HG02798 (cell line): Measurements from ENCODE around the gene CACTIN.
"Not testable (repeated sequence)": the region's sequence is repeated elsewhere in the genome, so short reads cannot be mapped to it uniquely, and the experiment has no call there.

Experiments
- ATAC-seq: cut with Tn5 transposase; IDR thresholded peaks from one replicate; pipeline ENCODE4 v1.9.1; 2021; ENCODE audit warnings: mild to moderate bottlenecking; ENCODE audit not compliant: unreplicated experiment, poor library complexity

CACTIN gene

DNA sequence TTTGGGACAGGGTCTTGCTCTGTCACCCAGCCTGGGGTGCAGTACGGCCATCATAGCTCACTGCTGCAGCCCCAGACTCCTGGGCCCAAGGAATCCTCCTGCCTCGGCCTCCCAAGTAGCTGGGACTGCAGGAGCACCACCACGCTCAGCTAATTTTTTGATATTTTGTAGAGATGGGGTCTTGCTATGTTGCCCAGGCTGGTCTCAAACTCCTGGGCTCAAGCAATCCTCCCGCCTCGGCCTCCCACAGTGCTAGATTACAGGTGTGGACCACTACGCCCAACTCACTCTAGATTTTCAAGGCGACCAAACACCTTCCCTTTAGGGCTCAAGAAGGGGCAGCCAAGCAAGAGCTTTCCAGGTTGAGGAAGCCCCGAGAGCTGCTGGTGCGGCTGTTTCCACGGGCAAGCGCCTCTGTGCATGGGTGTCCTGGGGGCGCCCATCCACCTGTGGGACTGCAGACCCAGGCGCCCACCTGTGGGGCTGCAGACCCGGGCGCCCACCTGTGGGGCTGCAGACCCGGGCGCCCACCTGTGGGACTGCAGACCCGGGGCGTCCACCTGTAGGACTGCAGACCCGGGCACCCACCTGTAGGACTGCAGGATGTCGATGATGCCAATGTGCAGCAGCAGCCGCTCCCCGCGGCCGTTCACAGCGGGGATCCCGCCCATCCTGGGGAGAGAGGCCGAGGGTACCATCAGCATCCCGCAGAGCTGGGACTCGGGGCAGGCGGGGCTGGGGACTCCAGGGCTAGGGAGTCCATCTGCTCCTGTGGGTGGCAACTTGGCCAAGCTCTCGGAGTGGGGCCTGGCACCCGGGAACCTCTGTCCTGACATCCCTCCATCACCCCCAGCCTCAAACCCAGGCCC is 21.7 kb upstream of the CACTIN start:
- ATAC-seq, result no peak

DNA sequence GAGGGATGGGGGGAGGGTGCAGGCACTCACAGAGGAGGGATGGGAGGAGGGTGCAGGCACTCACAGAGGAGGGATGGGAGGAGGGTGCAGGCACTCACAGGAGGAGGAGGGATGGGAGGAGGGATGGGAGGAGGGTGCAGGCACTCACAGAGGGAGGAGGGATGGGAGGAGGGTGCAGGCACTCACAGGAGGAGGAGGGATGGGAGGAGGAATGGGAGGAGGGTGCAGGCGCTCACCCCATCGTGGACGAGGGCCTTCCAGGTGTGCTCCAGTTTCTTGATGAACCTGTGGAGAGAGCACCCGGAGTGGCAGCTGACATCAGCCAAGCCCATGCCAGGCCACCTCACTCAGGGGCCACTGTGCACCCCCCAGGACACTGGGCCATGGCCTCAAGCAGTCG is 20.5 kb upstream of the CACTIN start:
- not testable (repeated sequence) for ATAC-seq

DNA sequence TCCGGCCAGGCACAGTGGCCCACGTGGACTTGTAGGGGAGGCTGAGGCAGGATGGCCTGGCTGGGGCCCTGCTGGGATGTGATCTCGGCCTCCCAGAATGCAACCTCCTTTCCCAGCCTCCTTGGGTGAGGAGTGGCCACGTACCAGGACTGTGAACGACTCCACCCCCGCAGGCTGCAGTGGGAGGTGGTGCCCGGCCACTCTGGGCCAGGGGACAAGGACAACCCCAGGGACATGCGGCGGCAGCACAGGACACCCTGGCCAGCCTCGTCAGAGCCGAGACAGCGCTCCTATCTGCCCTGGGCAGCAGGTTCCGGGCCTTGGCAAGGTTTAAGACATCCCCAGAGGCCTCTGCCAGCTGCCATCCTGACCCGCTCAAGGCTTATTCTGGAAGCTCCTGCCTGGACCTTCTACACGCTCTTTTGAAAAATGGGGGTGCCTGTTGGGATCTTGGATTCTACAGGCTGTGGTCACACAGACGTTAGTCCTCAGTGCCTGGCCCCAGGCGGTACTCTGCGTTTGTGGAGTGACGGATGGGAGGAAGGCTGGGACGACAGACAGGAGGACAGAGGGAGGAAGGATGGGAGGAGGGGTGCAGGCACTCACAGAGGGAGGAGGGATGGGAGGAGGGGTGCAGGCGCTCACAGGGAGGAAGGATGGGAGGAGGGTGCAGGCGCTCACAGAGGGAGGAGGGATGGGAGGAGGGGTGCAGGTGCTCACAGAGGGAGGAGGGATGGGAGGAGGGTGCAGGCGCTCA is 19.9 kb upstream of the CACTIN start:
- no peak for ATAC-seq

DNA sequence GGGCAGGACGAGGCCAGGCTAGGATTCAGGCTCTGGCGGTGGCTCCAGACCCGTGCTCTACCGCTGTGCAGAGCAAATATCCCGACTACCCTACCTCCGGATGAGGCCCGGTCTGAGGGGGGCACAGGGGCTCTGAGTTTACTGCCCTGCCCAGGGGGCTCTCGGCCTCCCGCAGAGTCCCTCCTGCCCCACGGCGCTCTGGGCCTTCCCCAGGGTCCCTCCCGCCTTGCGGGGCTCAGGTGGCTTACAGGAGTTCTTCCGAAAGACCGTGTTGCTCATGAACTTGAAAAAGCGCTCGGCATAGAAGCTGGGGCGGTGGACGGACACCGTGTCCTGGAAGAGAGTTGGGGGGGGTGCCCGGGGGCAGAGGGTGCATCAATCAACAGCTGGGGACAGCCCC is 19.1 kb upstream of the CACTIN start:
- no peak for ATAC-seq

DNA sequence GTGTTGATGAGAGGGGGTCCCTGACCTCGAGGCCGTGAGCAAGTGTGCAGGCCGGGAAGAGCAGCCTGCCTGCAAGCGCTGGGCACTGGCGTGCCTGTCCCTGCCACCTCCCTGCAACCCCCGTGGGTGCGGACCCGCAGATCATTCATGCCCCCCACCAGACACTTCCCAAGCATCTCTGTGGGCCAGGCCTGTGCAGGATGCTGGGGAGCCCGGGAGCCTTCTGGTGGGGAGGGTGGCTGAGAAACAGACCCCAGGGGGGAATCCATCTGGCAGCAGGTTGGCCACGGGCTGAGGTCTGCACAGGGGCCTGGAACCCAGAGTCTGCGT is 18.4 kb upstream of the CACTIN start:
- no peak for ATAC-seq

DNA sequence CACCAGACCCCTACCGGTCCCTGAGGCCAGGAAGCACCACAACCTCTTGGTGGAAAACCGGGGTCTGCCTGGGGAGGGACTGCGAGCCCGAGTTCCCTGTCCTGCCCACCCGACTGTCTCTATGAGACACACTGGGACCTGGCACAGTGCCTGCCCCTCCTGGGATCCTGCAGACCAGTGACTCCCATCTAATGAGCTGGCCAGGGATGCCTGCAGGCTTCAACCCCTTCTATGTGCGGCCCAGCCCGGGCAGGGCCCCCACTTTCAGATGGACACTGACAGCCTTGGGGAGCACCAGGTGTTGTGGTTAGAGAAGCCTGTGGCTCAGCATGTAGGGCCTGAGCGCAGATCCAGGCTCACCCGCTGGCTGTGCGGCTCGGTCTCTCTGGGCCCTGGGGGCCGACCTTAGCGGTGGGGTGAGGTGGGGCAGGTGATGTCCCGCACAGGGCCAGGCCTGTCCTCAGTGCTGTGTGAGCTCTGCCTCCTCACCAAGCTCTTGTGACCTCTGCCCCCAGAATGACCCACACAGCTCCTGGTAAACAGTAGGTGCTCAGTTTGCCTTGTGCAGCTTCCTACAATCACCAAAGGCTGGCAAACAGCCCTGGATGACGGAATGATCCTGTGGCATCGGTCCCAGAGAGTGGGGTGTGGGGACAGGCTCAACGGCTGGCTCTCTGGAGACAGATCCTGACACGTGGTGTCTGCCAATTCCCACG is 17.9 kb upstream of the CACTIN start:
- no peak for ATAC-seq

DNA sequence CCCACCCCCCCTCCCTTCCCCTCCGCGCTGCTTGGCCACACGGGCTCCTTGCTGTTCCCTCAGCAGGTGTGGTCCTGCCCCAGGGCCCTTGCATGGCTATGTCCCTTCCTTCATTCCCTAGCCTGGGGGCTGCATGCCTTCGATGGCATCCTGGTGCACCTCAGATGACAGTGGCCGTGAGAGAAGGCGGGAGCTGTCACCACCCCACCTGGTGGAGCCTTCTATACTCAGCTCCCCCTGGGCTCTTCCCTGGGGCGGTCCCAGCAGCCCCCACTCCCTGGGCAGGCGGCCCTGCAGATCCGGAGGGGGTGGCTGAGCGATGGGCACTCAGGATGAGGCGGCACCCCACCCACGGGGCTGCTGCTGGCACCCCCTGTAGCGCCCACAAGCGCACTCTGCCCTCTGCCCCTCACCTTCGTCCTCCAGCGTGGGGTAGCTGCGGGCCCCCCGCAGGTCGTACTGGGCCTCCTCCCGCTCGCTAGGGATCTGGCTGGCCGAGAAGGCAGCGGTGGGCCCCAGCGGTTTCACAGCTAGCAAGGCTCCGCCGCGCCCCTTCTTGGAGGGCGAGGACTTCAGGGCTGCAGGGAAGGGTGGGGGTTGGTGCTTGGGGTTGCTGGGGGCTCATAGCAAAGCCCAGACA is 17.2 kb upstream of the CACTIN start:
- ATAC-seq, result no peak

DNA sequence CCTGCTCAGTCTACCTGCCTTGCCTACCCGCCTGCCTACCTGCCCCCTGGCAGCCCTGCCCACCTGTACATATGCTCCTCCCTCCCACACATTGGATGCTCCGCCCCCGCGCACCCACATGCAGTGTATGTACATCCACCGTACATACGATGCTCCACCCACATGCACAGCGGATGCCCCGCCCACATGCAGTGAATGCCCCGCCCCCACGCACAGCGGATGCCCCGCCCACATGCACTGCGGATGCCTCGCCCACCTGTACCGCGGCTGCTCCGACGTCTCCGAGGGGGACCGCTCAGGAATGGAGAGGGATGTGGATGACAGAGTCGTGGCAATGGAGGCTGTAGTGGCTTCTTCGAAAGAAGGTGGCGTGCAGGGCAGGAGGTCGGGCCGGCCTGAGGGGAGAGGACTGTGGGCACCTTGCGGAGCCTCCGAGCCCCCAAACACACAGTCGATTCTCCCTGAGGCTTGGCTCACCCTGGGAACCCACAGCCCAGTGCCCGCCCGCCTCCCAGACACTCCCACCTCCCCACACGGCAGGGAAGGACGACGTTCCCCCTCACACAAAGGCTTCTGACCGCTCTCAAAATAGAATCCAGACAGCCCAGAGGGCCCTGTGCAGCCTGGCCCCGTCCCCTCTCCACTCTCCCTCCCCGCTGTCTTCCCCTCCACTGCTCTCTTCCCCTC is 16.5 kb upstream of the CACTIN start:
- ATAC-seq, result no peak

DNA sequence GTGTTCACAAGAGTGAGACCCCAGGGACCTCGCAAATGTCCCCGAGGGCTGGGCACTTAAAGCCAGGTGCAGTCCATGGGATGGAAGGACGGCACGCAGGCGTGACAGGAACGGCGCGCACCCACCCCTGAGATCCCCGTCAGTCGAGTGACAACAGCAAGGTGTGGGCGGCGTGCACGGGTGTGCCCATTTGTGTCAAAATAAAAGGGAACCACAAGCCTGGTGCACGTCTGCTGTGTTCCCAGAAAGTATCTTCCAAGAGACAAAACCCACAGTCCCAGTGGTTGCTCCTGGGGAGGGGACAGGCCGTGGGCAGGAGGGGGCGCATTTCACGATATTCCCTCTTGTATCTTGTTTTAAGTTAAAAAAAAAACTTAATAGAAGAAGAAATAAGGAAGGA is 15.7 kb upstream of the CACTIN start:
- no peak for ATAC-seq

DNA sequence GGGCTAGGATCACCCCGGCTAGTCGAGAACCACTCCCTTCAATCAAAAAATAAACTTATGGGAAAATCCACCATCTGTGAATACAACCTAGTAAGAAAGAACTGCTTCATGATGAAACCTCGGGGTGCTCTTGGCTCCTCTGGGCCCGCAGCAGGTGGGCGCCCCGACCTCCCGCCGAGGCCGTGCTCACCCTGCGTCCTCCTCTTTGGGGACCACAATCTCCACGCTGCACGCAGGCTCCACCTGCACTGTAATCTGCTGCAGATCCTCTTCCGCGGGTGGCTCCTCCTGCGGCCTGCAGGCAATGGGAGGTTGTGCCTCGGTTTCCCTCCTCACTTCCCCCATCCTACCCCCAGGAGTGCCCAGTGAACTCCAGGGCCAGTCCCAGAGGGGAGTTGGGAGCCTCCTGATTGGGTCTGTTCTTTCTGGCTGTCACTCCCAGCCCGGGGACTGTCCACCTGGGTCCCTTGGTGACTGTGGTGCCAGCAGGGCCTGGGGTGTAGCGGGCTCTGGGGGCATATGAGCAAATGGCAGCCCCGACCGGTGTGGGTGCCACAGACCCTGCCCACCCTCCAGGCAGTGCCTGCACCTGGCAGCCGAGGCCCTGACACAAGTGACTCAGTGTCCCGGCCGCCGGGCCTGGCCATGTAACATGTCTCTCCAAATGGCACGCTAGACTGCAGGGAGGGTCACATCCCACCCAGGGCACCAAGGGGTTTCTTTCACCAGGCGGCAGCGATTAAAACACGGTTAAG is 15.1 kb upstream of the CACTIN start:
- no peak for ATAC-seq

DNA sequence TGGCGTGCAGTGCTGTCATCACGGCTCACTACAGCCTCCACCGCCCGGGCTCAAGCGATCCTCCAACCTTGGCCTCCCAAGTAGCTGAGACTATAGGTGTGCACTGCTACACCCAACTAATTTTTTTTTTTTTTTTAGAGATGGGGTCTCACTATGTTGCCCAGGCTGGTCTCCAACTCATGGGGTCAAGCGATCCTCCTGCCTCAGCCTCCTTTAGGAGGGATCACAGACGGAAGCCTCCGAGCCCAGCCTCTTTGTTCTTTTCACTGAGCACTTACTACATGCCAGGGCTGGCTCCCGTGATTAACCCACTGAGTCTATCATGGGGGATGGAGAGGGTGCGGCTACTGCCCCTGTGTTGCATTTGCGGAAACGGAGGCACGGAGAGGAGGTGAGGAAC is 12.9 kb upstream of the CACTIN start:
- no peak for ATAC-seq

DNA sequence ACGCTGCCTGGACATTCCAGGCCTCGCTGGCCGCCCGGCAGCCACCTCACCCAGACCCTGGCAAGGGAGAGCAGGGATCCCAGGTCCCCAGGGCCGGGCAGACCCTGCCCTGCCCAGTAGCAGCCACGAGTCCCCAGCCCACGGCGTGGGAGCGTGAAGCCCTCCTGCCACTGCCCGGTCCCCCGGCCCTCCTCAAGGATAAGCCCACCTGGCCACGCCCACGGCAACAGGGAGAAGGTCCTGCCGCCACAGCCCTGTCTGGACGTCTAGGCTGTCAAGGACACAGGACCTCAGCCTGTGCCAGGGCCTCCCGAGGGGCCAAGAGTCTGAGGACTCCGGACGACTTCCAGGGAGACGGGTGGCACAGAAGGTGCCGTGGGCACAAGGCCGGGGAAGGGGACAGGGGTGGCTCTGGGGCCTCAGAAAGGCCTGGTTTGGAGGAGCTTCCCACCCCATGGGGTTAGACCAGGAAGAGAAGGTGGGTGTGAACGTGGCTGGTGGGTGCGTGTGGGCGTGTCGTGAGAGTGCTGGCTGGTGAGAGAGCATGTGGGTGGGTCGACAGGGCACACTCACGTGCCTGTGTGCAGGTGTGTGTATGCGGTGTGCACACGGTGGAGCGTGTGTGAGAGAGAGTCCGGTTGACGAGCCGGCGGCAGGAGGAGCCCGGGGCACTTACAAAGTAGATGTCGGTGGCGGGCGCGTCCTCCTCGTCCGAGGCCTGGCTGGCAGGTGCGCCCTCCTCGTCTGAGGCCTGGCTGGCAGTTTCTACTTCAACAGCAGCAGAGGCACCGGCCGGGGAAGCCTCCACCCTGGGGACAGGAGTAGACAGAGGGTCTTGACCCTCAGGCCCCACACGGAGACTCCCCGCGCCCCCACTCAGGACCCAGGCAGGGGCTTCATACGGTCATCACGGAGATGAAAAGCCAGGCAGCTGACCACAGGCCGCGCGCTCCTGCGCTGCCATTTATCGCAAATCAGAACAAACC is 11.9 kb upstream of the CACTIN start:
- ATAC-seq, result no peak

DNA sequence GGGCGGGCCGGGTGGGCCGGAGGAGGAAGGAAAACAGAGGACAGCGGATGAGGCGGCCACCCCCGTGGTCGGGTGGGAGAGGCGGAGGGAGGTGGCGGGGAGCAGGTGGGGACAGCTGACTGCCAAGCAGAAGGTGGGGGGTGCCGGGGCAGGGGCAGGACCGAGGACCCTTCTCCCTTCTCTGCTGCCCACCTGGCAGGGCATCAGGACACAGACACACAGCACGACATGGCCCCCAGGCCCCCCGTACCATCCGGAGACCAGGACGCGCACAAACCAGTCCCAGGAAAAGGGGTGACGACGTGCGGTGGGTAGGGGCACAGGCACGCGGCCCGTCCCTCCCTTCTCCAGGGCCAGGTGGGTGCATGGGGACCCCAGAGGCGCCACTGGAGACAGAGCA is 11.0 kb upstream of the CACTIN start:
- no peak for ATAC-seq

DNA sequence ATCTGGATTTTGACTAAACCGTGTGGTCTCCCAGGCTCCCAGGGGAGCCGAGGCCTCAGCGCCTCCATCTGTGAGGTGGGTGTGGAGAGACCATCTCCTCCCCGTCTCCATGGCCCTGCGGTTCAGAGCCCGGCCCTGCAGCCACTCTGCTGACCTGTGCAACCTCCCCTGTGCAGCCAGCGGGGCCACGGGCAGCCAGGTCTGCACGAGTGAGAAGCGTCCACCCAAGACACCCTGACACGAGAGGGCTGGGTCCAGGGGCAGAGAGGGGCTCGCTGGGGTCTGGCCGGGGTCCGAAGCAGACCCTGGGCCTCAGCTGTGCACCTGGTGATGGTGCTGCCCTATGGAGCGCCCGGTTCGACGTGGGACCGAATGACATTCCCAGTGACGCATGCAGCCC is 10.4 kb upstream of the CACTIN start:
- ATAC-seq, result no peak

DNA sequence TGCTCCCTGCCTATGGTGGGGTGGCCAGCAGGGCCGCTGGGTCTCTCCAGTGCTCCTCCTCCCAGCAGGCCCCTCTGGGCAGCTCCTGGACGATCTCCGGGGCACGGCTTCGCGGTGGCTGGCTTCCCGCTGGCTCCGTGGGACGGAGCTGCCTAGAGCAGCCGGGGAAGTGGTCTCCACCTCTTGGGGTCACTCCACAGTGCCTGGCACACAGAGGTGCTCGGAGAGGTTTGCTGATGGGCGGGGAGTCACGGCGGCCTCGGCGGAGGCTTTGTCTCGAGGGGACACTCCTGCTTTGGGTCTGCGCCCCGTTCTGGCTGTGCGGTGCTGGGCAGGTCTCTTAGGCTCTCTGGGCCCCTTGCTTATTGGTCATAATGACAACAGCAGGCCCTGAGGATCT is 9.9 kb upstream of the CACTIN start:
- ATAC-seq, result no peak

DNA sequence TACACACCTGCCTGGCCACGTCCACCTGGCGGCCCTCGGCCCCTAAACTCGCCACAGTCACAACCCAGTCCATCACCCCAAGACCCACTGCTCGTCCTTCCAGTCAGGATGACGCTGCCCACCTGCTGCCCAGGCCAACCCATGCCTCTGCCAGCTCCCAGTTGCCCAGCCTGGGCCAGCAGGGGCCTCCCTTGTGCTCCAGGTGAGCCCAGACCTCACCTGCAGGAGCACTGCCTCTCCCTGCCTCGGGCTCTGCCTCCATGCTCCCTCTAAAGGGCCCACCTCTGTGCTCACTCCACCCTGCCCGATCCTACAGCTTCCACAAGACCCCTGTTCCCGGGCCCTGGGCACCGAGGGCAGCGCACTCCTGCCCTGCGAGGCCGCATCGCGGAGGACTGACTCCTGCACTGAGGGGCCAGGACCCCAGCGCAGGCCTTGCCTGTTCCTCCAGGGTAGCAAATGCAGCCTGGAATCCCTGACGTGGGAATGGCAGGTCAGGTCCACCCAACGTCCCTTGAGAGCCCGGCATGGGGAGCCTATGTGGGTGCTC is 8.0 kb upstream of the CACTIN start:
- no peak for ATAC-seq

DNA sequence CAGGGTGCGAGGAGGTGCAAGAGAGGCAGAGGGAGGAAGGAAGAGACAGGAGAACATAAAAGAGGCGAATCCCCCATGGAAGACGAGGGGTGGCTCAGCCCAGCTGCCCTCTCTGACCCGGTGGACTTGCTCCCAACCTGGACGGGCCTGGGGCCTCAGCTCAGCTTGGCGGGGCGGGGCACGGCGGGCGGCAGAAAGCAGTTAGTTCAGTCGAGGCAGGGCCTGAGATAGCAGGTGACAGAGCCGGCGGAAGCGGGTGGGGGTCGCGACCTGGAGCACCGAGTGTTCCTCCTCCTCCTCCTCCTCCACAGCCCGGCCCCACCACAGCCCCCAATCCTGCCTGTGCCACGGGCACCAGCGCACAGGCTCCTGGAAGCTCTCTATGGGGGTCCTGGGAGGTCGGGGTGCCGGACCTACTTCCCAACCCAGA is 7.0 kb upstream of the CACTIN start:
- ATAC-seq, result no peak
